Measurements from ENCODE around the gene TMEM259.

TMEM259 gene

GRCh38 chr19:1049800-1050199 lies 28.9 kb upstream of the TMEM259 start:
- TF ChIP-seq CEBPB (IDR thresholded peaks at IDR 0.05): no peak
- no peak for TF ChIP-seq YY1 (IDR thresholded peaks at IDR 0.05; ENCODE audit: low read depth)
- TF ChIP-seq CREB1 (IDR thresholded peaks at IDR 0.05; ENCODE audit: low read depth): no peak
- TF ChIP-seq EGR1 (IDR thresholded peaks at IDR 0.05): no peak
- TF ChIP-seq USF1 (IDR thresholded peaks at IDR 0.05): no peak
- TF ChIP-seq EP300 (IDR thresholded peaks at IDR 0.05; ENCODE audit: borderline replicate concordance): no peak
- TF ChIP-seq TAF1 (IDR thresholded peaks at IDR 0.05; ENCODE audit: low read depth): no peak
- TF ChIP-seq NFIC (IDR thresholded peaks at IDR 0.05): no peak
- TF ChIP-seq ZBTB7A (IDR thresholded peaks at IDR 0.05; ENCODE audit: low read depth): no peak
- no peak for TF ChIP-seq TEAD4 (IDR thresholded peaks at IDR 0.05)

GRCh38 chr19:1049106-1049505 lies 28.2 kb upstream of the TMEM259 start:
- no peak for TF ChIP-seq USF1 (IDR thresholded peaks at IDR 0.05)
- TF ChIP-seq TEAD4 (IDR thresholded peaks at IDR 0.05): no peak
- TF ChIP-seq MAX (IDR thresholded peaks at IDR 0.05): no peak
- TF ChIP-seq CEBPB (IDR thresholded peaks at IDR 0.05): no peak
- TF ChIP-seq RAD21 (IDR thresholded peaks at IDR 0.05; ENCODE audit: low read depth): no peak
- TF ChIP-seq EGR1 (IDR thresholded peaks at IDR 0.05): no peak
- no peak for TF ChIP-seq TCF12 (IDR thresholded peaks at IDR 0.05; ENCODE audit: low read depth)
- no peak for TF ChIP-seq ZBTB7A (IDR thresholded peaks at IDR 0.05; ENCODE audit: low read depth)
- TF ChIP-seq EP300 (IDR thresholded peaks at IDR 0.05; ENCODE audit: borderline replicate concordance): no peak
- no peak for TF ChIP-seq TAF1 (IDR thresholded peaks at IDR 0.05; ENCODE audit: low read depth)
- TF ChIP-seq FOXM1 (IDR thresholded peaks at IDR 0.05; ENCODE audit: borderline replicate concordance, low read depth): no peak
- no peak for TF ChIP-seq NFIC (IDR thresholded peaks at IDR 0.05)
- TF ChIP-seq CREB1 (IDR thresholded peaks at IDR 0.05; ENCODE audit: low read depth): no peak
- no peak for TF ChIP-seq YY1 (IDR thresholded peaks at IDR 0.05; ENCODE audit: low read depth)
- TF ChIP-seq REST (IDR thresholded peaks at IDR 0.05; ENCODE audit: low read depth): no peak

- TF ChIP-seq FOXM1 (IDR thresholded peaks at IDR 0.05; ENCODE audit: borderline replicate concordance, low read depth) (no peak), ZBTB7A (IDR thresholded peaks at IDR 0.05; ENCODE audit: low read depth) (no peak), TEAD4 (IDR thresholded peaks at IDR 0.05) (no peak), RAD21 (IDR thresholded peaks at IDR 0.05; ENCODE audit: low read depth) (no peak), CEBPB (IDR thresholded peaks at IDR 0.05) (no peak), EP300 (IDR thresholded peaks at IDR 0.05; ENCODE audit: borderline replicate concordance) (no peak), EGR1 (IDR thresholded peaks at IDR 0.05) (no peak), USF1 (IDR thresholded peaks at IDR 0.05) (no peak), NFIC (IDR thresholded peaks at IDR 0.05) (no peak), YY1 (IDR thresholded peaks at IDR 0.05; ENCODE audit: low read depth) (no peak), TCF12 (IDR thresholded peaks at IDR 0.05; ENCODE audit: low read depth) (no peak)
Observed at GRCh38 chr19:1047696-1048147, 26.8 kb upstream of the TMEM259 start.

GRCh38 chr19:1046836-1047695 lies 26.1 kb upstream of the TMEM259 start:
- TF ChIP-seq REST (IDR thresholded peaks at IDR 0.05; ENCODE audit: low read depth) (no peak; the same call in 1 of the 2 replicates), CEBPB (IDR thresholded peaks at IDR 0.05) (no peak), CREB1 (IDR thresholded peaks at IDR 0.05; ENCODE audit: low read depth) (no peak), ZBTB7A (IDR thresholded peaks at IDR 0.05; ENCODE audit: low read depth) (no peak), MAX (IDR thresholded peaks at IDR 0.05) (no peak), YY1 (IDR thresholded peaks at IDR 0.05; ENCODE audit: low read depth) (no peak), EP300 (IDR thresholded peaks at IDR 0.05; ENCODE audit: borderline replicate concordance) (no peak), TAF1 (IDR thresholded peaks at IDR 0.05; ENCODE audit: low read depth) (no peak), EGR1 (IDR thresholded peaks at IDR 0.05) (no peak), TEAD4 (IDR thresholded peaks at IDR 0.05) (no peak), FOXM1 (IDR thresholded peaks at IDR 0.05; ENCODE audit: borderline replicate concordance, low read depth) (no peak), RAD21 (IDR thresholded peaks at IDR 0.05; ENCODE audit: low read depth) (no peak), NFIC (IDR thresholded peaks at IDR 0.05) (no peak), USF1 (IDR thresholded peaks at IDR 0.05) (no peak), TCF12 (IDR thresholded peaks at IDR 0.05; ENCODE audit: low read depth) (no peak)

All from Ishikawa (cell line).